MCF 10A (cell line): ENCODE data around the gene GARIN6. TPM values are rescaled to one million over a fixed set of nuclear protein-coding genes. Genes with fewer than 3 reads are reported as not detected.

ENCODE experiments used
- BruUV-seq: library from RNA; stranded (reverse); fragments of 400-500 nt; replicated peaks from 2 replicates; lab custom pipeline; 2021; lab: Mats Ljungman, UMichigan
- CTCF ChIA-PET: fragments of 300-600 bp; sonication (Branson Sonifier 250); formaldehyde crosslinking; extraction: SDS; loops from one replicate; lab custom pipeline; 2021; ENCODE audit warnings: antibody characterized with exemption, inconsistent platforms; lab: Yijun Ruan, JAX
- POLR2A ChIA-PET: fragments of 300-600, 350-650 bp; sonication (Branson Sonifier 250); formaldehyde crosslinking; extraction: SDS; loops from one replicate; lab custom pipeline; 2020; ENCODE audit warnings: antibody characterized with exemption, inconsistent platforms; lab: Yijun Ruan, JAX
- DNase-seq: peaks from one replicate; pipeline ENCODE4 v3.0.0-alpha.2; 2018; ENCODE audit not compliant: unreplicated experiment
- H3K27ac Mint-ChIP-seq: one replicate; pipeline ENCODE4 v1.8.0; 2022; ENCODE audit warnings: mild to moderate bottlenecking, low read depth, mixed read lengths; ENCODE audit not compliant: unreplicated experiment
- H3K27me3 Mint-ChIP-seq: one replicate; pipeline ENCODE4 v1.8.0; 2022; ENCODE audit warnings: mixed read lengths; ENCODE audit not compliant: insufficient read depth, unreplicated experiment
- H3K36me3 Mint-ChIP-seq: one replicate; pipeline ENCODE4 v1.8.0; 2022; ENCODE audit warnings: mild to moderate bottlenecking, moderate library complexity, mixed read lengths; ENCODE audit not compliant: insufficient read depth, unreplicated experiment
- H3K4me1 Mint-ChIP-seq: one replicate; pipeline ENCODE4 v1.8.0; 2022; ENCODE audit warnings: mixed read lengths; ENCODE audit not compliant: insufficient read depth, unreplicated experiment
- H3K4me3 Mint-ChIP-seq: one replicate; pipeline ENCODE4 v1.8.0; 2022; ENCODE audit warnings: mild to moderate bottlenecking, moderate library complexity, mixed read lengths; ENCODE audit not compliant: unreplicated experiment
- H3K9me3 Mint-ChIP-seq: one replicate; pipeline ENCODE4 v1.8.0; 2022; ENCODE audit warnings: mixed read lengths; ENCODE audit not compliant: unreplicated experiment
- intact Hi-C: fragments of 100-400 bp; cut with micrococcal nuclease; formaldehyde crosslinking; loops from 2 replicates; pipeline ENCODE4 v1.14.1; 2022
- total RNA-seq: library from RNA; stranded (reverse); gene quantifications from 2 replicates; pipeline ENCODE4 v1.2.3, GENCODE V29; 2022
- TF ChIP-seq, protein P1 (sequence below): fragments of 200-600 bp; IDR thresholded peaks from one replicate; pipeline ENCODE4 v1.8.0; 2022; ENCODE audit warnings: antibody characterized with exemption, mild to moderate bottlenecking; ENCODE audit not compliant: unreplicated experiment

The GARIN6 gene
- total RNA-seq, 1 experiment from 2014 or later: not detected

- H3K4me3 Mint-ChIP-seq: no peak overlapping the region
- DNase-seq: peak; percentile 35
- peaks cover 6% of the 10 kb centered on the region for H3K9me3 Mint-ChIP-seq
- H3K36me3 Mint-ChIP-seq: no peaks in the 10 kb centered on the region
- TF ChIP-seq, protein P1, sequence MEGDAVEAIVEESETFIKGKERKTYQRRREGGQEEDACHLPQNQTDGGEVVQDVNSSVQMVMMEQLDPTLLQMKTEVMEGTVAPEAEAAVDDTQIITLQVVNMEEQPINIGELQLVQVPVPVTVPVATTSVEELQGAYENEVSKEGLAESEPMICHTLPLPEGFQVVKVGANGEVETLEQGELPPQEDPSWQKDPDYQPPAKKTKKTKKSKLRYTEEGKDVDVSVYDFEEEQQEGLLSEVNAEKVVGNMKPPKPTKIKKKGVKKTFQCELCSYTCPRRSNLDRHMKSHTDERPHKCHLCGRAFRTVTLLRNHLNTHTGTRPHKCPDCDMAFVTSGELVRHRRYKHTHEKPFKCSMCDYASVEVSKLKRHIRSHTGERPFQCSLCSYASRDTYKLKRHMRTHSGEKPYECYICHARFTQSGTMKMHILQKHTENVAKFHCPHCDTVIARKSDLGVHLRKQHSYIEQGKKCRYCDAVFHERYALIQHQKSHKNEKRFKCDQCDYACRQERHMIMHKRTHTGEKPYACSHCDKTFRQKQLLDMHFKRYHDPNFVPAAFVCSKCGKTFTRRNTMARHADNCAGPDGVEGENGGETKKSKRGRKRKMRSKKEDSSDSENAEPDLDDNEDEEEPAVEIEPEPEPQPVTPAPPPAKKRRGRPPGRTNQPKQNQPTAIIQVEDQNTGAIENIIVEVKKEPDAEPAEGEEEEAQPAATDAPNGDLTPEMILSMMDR: no peak
- POLR2A ChIA-PET: no interaction called here
- H3K4me1 Mint-ChIP-seq: peaks cover 8% of the 10 kb centered on the region
- H3K27me3 Mint-ChIP-seq: no peaks in the 10 kb centered on the region
- no TSS peak for BruUV-seq
- no peak overlapping the region for H3K27ac Mint-ChIP-seq
- CTCF ChIA-PET: interaction anchor here (0.7 to 1.8 kb wide), 3 partner anchors 10 to 52 kb away, joined by 3 to 6 read pairs (median 3); no protein-coding TSS in a partner anchor
- intact Hi-C loops: no loop called here
Measured at GRCh38 chr12:99611117-99611516, 36.4 kb upstream of the GARIN6 start.

DNA sequence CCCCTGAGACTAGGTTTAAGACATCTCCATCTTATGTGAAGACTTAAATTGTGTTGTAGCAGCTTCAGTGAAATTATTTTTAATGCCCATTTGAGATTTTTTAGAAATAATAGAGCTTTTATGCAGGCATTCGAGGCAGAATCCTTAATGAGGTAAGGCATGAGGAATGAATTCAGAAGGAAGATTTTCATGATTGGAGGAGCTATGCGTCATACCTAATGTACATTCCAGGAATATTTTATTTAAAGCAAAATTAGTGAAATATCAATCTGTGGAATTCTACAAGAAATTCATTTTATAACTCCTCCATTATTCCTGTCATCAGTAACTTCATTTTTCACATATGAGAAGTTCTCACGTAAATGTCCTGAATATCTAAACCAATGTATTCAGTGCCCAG is 36.0 kb upstream of the GARIN6 start:
- Mint-ChIP-seq H3K27ac (no peak overlapping the region), H3K4me3 (no peak overlapping the region), H3K9me3 (peaks cover 6% of the 10 kb centered on the region), H3K27me3 (no peaks in the 10 kb centered on the region), H3K36me3 (no peaks in the 10 kb centered on the region), H3K4me1 (peaks cover 8% of the 10 kb centered on the region)
- DNase-seq: no peak
- ChIA-PET CTCF (interaction anchor here (0.8 to 1.8 kb wide), 3 partner anchors 10 to 221 kb away, joined by 3 to 6 read pairs (median 4); no protein-coding TSS in a partner anchor), POLR2A (no interaction called here)
- intact Hi-C loops: no loop called here
- TF ChIP-seq, protein P1: no peak
- no TSS peak for BruUV-seq

DNA sequence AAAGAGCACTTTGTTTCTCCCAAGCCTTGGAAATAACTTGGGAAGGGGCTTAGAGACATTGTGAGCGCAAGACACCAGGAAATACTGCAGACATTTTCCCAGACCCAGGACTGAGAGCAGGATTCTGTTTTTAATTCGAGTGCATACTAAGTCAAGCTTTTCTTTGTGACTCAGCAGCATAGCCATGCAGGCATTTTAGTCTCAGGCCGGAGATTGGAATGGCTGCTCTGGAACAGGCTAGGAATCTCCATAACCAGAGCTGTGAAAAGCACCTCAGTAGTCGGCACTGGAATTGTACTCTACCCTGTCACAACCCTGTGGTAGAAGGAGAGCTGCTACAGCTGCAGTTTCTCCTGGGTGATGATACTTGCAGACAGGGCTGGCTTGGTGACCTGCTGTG is 28.9 kb upstream of the GARIN6 start:
- no peak overlapping the region for H3K4me3 Mint-ChIP-seq
- DNase-seq: no peak
- H3K36me3 Mint-ChIP-seq: no peaks in the 10 kb centered on the region
- no peaks in the 10 kb centered on the region for H3K4me1 Mint-ChIP-seq
- ChIA-PET CTCF (interaction anchor here (1.0 kb wide), 1 partner anchor 576 kb away, joined by 3 read pairs; no protein-coding TSS in a partner anchor), POLR2A (no interaction called here)
- intact Hi-C loops: no loop called here
- BruUV-seq: no TSS peak
- TF ChIP-seq, protein P1: no peak
- H3K27me3 Mint-ChIP-seq: no peaks in the 10 kb centered on the region
- no peak overlapping the region for H3K27ac Mint-ChIP-seq
- H3K9me3 Mint-ChIP-seq: peaks cover 17% of the 10 kb centered on the region

DNA sequence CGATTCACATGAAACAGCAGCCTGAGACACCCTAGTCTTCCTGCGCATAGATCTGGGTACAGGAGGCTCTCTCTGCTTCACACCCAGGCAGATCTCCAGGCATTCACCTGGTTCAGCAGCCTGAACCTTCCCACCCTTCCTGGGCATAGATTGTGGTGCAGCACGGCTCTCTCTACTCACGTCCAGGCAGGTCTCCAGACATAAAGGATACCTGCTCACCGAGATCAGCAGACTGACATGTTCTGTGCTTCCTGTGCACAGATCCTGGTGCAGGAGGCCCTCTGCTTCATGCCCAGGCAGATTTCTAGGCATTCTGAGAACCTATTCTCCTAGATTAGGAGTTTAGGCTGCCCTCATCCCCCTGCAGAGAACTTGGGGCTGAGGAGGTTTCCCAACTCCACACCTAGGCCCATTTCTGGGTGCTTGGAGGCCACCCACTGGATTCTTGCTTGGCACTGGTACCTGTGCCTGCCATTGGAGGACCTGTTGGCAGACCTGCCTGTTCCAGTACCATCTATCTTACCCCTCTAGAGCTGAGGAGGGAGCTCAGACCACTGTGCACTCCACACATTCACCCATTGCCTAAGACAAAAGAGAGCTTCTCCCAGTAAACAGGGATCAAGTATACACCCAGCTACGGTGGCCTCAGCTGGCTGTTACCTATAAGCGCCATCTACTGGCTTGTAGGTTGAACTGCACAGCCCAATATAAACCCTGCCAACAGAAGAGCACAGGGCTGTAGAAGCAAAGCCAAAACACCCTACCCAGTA is 28.0 kb upstream of the GARIN6 start:
- BruUV-seq: no TSS peak
- no peak overlapping the region for H3K4me3 Mint-ChIP-seq
- H3K27ac Mint-ChIP-seq: no peak overlapping the region
- peaks cover 17% of the 10 kb centered on the region for H3K9me3 Mint-ChIP-seq
- TF ChIP-seq, protein P1: peak; percentile 59
- H3K27me3 Mint-ChIP-seq: no peaks in the 10 kb centered on the region
- peak; percentile 43 for DNase-seq
- POLR2A ChIA-PET: no interaction called here
- no peaks in the 10 kb centered on the region for H3K36me3 Mint-ChIP-seq
- H3K4me1 Mint-ChIP-seq: no peaks in the 10 kb centered on the region
- CTCF ChIA-PET: interaction anchor here (0.6 to 1.0 kb wide), 4 partner anchors 143 to 753 kb away, joined by 3 read pairs; no protein-coding TSS in a partner anchor
- intact Hi-C loops: loop anchor here (1.0 kb wide), 1 partner anchor 232 kb away; no protein-coding TSS in a partner anchor
